GM23338 (cell line): Measurements from ENCODE around the gene RAB33B.

Experiments used
- CTCF ChIP-seq, 2 experiments: fragments of 200-600 bp in 1 of 2; sonication (generic) in 1 of 2; conservative IDR thresholded peaks; 2 replicates each; pipeline versions ENCODE4 v1.5.1 to v1.6.1; 2016 to 2017; ENCODE audit warnings: antibody characterized with exemption in 2 of 2, low read depth in 2 of 2, mild to moderate bottlenecking in 2 of 2, moderate library complexity in 1 of 2
- REST ChIP-seq: IDR thresholded peaks from one replicate; pipeline ENCODE4 v1.6.1; 2018; ENCODE audit warnings: antibody characterized with exemption; ENCODE audit not compliant: unreplicated experiment

GRCh38 chr4:139472852-139473251 is 18.9 kb downstream of the RAB33B start:
- TF ChIP-seq CTCF (conservative IDR thresholded peaks at IDR 0.05; ENCODE audit: low read depth in 2 of 2) (no peak), REST (no peak)
